Mucosa of rectum (tissue), 2 donors: Measurements from ENCODE around the gene MYBPH.

Experiments used
- H3K27ac ChIP-seq, 2 donors: one replicate each; pipeline ENCODE4 v1.7.0; 2013; ENCODE audit warnings: inconsistent platforms in 2 of 2, low read depth in 2 of 2, low read length in 2 of 2
- H3K27me3 ChIP-seq, 2 donors: one replicate each; pipeline ENCODE4 v1.7.0; 2013; ENCODE audit warnings: low read length in 2 of 2; ENCODE audit not compliant: control insufficient read depth in 2 of 2, insufficient read depth in 2 of 2
- H3K36me3 ChIP-seq, 2 donors: one replicate each; pipeline ENCODE4 v1.7.0; 2013; ENCODE audit warnings: low read length in 2 of 2; ENCODE audit not compliant: control insufficient read depth in 2 of 2, insufficient read depth in 2 of 2
- H3K4me1 ChIP-seq, 2 donors: one replicate each; pipeline ENCODE4 v1.7.0; 2013; ENCODE audit warnings: low read length in 2 of 2, mild to moderate bottlenecking in 1 of 2; ENCODE audit not compliant: control insufficient read depth in 2 of 2, insufficient read depth in 2 of 2
- H3K4me3 ChIP-seq, 2 donors: one replicate each; pipeline ENCODE4 v1.7.0; 2013; ENCODE audit warnings: low read length in 2 of 2
- H3K9ac ChIP-seq, 2 donors: one replicate each; pipeline ENCODE4 v1.7.0; 2013; ENCODE audit warnings: low read length in 2 of 2, low read depth in 1 of 2, mild to moderate bottlenecking in 1 of 2
- H3K9me3 ChIP-seq, 2 donors: one replicate each; pipeline ENCODE4 v1.7.0; 2013; ENCODE audit warnings: low read length in 2 of 2; ENCODE audit not compliant: control insufficient read depth in 2 of 2
- donor health status: healthy.
- donor health status: Normal muscosa, but diverticular disease.

MYBPH gene, protein sequence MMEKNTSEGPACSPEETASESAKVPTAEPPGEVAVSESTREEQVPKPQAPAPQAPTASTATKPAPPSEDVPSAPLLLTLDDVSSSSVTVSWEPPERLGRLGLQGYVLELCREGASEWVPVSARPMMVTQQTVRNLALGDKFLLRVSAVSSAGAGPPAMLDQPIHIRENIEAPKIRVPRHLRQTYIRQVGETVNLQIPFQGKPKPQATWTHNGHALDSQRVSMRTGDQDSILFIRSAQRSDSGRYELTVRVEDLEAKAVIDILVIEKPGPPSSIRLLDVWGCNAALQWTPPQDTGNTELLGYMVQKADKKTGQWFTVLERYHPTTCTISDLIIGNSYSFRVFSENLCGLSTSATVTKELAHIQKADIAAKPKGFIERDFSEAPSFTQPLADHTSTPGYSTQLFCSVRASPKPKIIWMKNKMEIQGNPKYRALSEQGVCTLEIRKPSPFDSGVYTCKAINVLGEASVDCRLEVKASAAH

DNA sequence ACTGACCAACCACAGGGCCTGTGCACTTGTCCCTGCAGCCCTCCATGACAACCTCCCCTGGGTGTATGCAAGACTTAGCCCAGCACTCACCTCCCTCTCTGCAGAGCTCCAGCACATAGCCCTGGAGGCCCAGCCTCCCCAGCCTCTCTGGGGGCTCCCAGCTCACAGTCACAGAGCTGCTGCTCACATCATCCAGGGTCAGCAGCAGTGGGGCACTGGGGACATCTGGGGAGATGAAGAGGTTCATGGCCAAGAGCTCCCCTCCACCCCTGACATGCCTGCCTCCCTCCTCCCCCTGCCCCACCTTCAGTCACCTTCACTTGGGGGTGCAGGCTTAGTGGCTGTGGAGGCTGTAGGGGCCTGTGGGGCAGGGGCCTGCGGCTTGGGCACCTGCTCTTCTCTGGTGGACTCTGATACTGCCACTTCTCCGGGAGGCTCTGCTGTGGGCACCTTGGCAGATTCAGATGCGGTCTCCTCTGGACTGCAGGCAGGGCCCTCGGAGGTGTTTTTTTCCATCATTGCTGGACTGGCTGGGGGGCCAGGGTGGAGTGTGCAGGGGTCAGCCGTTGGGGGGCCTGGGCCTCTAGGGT, at the start of gene MYBPH:
MYBPH (minus strand) TSS at position 590 of the 590 bp plus-strand sequence; CDS start at position 519, 71 bp downstream.
- no peaks in the 10 kb centered on the region for H3K9me3 ChIP-seq
- H3K27ac ChIP-seq, result no peak within 1 kb of the TSS
- H3K4me1 ChIP-seq, result peaks cover 3 to 5% of the 10 kb centered on the region in 2 donors
- no peaks in the 10 kb centered on the region for H3K27me3 ChIP-seq
- no peaks in the 10 kb centered on the region for H3K36me3 ChIP-seq
- H3K4me3 ChIP-seq, result no peak within 1 kb of the TSS
- no peak within 1 kb of the TSS for H3K9ac ChIP-seq

DNA sequence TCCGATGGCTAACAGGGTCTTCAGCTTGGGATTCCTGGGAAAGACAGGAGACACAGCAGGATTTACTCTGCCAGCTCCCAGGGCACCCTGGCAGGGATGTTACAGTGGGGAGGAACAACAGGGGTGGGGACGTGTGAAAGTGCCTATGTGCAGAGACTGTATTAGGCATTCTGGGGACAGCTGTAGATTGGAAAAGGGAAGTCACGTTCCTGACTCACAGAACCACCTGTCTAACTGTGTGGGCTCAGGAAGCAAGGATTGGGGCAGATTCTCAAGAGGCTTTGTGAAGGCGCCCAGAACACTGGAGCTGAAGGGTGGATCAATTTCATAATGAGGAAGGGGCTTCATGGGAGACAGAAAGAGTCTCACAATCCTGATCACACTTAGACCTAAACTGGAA, 49.4 kb upstream of the MYBPH start:
- H3K4me3 ChIP-seq, result no peak overlapping the region
- H3K27ac ChIP-seq, result no peak overlapping the region
- peaks cover 0 to 12% of the 10 kb centered on the region in 2 donors for H3K27me3 ChIP-seq
- H3K36me3 ChIP-seq, result no peaks in the 10 kb centered on the region
- no peaks in the 10 kb centered on the region for H3K4me1 ChIP-seq
- H3K9me3 ChIP-seq, result no peaks in the 10 kb centered on the region
- no peak overlapping the region for H3K9ac ChIP-seq

DNA sequence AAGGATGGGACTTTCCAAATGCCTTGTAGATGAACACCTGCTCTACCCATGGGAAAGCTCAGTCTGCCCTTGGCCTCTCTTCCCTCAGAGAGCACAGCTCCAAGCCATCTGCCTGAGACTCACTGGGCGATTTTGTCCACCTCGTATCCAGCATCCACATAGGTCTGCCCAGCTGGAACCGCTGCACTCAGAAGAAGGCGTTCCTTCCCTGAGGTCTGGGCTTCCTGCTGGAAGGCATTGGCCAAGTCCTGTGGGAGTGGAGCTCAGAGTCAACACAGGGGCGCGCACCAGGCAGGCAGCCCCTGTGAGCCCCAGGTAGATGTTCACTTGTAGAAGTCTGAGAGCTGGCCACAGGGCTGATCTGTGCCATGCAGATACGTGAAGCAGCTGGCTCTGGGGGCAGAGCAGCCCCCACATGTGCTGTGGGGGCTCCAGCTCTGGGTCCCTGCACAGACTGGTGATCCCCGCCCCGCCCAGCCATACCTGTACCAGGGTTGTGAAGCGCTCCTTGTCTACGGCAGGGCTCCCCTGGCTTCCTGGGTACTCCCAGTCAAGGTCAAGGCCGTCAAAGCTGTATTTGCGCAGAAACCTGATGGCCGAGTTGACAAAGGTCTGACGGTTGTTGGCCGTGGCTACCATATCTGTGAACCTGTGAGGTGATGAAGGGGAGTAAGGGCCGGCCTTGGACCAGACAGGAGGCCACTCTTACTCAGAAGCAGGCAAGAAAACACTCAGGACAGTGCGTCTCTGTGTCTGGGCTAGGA, 47.6 kb upstream of the MYBPH start:
- Histone ChIP-seq H3K9me3 (no peaks in the 10 kb centered on the region), H3K4me3 (no peak overlapping the region), H3K9ac (no peak overlapping the region), H3K4me1 (no peaks in the 10 kb centered on the region), H3K27me3 (peaks cover 0 to 12% of the 10 kb centered on the region in 2 donors), H3K36me3 (no peaks in the 10 kb centered on the region), H3K27ac (no peak overlapping the region)

DNA sequence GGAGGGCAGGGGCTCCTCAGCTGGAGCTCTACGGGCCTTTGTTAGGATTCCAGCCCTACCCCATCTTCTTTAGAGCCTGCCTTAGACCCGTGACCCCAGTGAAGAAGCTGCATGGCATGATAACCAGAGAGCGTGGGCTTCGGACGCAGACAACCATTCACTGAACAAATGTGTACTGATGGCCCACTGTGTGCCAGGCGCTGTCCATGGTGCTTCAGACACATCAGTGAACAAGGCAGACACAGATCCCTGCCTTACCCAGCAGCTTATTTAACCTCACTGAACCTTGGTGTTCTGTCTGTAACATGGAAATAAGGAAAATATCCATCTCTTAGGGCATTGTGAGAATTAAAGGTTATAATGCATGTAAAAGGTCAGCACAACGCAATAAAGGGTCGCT, 44.3 kb upstream of the MYBPH start:
- Histone ChIP-seq H3K36me3 (no peaks in the 10 kb centered on the region), H3K9me3 (no peaks in the 10 kb centered on the region), H3K27me3 (peaks cover 0 to 15% of the 10 kb centered on the region in 2 donors), H3K27ac (no peak overlapping the region), H3K4me3 (no peak overlapping the region), H3K9ac (no peak overlapping the region), H3K4me1 (no peaks in the 10 kb centered on the region)

DNA sequence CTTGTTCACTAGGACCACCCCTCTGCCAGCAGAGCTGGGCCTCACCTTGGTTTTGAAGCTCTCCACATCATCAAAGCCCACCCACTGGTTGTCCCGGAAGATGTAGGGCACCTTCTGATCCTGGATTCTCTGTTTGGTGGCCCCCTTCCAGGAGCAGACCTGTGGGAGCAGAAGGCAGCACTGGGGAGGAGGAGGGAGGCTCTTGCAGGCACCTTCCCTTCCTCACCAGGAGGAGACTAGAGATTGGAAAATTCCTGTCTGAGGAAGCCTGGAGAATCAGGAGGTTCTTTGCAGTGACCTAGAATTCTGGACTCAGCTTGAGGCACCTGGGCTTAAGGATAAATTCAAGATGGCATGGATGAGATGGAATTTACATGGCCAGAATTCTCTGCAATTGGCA, 43.5 kb upstream of the MYBPH start:
- Histone ChIP-seq H3K4me1 (no peaks in the 10 kb centered on the region), H3K27ac (no peak overlapping the region), H3K4me3 (no peak overlapping the region), H3K27me3 (peaks cover 0 to 14% of the 10 kb centered on the region in 2 donors), H3K9ac (no peak overlapping the region), H3K36me3 (no peaks in the 10 kb centered on the region), H3K9me3 (no peaks in the 10 kb centered on the region)

DNA sequence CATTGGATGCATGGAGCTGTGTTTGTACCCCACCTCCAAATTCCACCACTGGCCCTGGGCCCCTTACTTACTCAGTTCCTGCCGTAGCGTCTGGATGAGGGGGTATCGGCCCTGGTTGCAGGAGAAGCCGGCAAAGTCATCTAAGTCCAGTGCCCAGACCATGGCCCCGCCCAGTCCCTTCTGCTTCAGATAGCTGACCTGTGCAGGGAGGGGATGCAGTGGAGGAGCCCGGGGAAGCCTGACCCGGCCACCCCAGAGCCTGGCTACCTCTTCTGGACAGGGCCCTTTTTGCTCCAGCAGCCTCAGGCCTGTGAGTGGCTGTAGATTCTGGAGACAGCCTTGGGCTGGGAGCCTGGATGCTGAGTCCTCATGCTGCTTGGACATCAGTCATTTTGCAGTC, 42.0 kb upstream of the MYBPH start:
- Histone ChIP-seq H3K9me3 (no peaks in the 10 kb centered on the region), H3K4me3 (no peak overlapping the region), H3K27me3 (peaks cover 0 to 11% of the 10 kb centered on the region in 2 donors), H3K36me3 (no peaks in the 10 kb centered on the region), H3K4me1 (no peaks in the 10 kb centered on the region), H3K9ac (no peak overlapping the region), H3K27ac (no peak overlapping the region)

DNA sequence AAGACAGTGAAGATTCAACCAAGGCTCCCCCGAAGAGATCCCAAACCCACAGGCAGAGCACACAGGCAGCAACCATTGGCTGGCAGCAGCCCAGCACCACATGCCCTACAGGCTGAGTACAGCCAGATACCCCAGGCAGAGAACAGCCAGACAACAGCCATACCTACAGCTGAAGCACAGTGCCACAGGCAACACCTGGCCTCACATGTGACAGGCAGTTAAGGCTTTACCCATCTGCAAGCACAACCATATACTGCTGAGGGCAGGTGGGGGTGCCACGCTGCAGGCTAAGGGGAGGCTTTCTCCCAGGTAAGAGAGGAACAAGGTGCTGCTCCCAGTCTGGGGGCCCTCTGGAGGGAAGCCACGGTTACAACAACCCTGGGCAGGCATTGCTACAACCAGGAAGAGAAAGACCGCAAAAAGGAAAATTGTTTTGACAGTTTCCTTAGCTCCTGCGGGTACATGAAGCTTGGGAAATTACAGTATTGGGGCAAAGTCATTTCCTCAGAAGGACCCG, 41.6 kb upstream of the MYBPH start:
- H3K9ac ChIP-seq, result no peak overlapping the region
- no peaks in the 10 kb centered on the region for H3K36me3 ChIP-seq
- peaks cover 0 to 11% of the 10 kb centered on the region in 2 donors for H3K27me3 ChIP-seq
- H3K27ac ChIP-seq, result no peak overlapping the region
- H3K4me3 ChIP-seq, result no peak overlapping the region
- no peaks in the 10 kb centered on the region for H3K4me1 ChIP-seq
- no peaks in the 10 kb centered on the region for H3K9me3 ChIP-seq

DNA sequence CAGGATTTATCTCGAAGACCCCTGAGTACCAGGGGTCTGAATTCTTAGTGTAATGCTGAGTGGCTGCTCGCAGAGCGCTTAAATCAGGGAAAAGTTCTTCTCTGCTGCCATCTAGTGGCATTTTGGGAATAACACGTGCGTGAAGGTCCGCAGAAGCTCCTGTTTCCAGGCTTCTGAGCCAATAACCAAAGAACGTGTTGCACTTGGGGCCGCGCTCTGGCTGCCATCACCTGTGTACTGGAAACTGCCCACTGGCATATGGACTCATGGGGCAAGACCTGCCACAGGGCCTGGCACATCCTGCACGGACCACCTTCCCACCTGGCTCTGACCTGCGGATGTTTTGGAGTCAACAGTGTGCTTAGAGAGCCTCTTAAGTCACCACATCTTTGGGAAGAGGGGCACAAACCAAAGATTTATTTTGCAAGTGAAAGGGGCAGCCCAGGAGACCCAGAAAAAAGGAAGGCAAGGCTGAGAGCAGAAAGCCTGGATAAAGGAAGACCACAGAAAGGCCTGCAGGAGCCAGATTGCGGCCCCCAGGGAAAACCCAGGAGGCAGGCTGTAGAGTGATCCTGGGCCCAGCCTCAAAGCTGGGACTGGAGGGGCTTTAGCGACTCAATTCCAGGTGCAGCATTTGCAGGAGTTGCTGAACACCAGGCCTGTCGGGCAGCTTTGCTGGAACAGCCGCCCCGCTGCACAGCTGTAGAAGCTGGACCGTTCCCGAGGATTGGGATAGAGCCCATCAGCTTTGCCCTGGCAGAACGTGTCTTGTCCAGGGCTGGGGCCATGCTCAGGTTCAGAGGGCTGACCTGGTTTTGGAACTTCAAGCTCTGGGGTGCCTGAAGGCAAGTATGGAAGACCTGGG, 40.9 kb upstream of the MYBPH start:
- Histone ChIP-seq H3K9ac (no peak overlapping the region), H3K27ac (no peak overlapping the region), H3K4me3 (no peak overlapping the region), H3K27me3 (peaks cover 0 to 11% of the 10 kb centered on the region in 2 donors), H3K36me3 (no peaks in the 10 kb centered on the region), H3K9me3 (no peaks in the 10 kb centered on the region), H3K4me1 (no peaks in the 10 kb centered on the region)

DNA sequence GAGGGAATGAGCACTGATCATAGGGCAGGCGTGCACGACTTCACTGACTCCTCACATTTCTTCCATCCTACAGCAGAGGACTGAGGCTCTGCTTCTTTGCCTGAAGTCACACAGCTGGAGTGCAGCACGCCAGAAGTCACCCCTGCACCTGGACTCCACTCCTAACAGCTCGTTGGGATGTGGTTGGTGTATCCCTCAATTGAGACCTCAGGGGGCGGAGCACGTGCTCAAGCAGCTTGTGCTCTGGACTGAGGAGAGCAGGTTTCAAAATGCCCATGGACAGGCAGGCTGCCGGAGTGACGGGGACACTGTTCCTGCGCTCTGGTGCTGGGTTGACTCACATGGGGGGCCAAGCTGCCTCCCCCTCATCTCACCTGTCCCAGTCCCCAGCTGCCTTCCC, 39.9 kb upstream of the MYBPH start:
- Histone ChIP-seq H3K4me3 (no peak overlapping the region), H3K9me3 (no peaks in the 10 kb centered on the region), H3K36me3 (no peaks in the 10 kb centered on the region), H3K4me1 (no peaks in the 10 kb centered on the region), H3K27me3 (peaks cover 0 to 11% of the 10 kb centered on the region in 2 donors), H3K27ac (no peak overlapping the region), H3K9ac (no peak overlapping the region)
